ENCODE measurements around the gene MYL5.

DNA sequence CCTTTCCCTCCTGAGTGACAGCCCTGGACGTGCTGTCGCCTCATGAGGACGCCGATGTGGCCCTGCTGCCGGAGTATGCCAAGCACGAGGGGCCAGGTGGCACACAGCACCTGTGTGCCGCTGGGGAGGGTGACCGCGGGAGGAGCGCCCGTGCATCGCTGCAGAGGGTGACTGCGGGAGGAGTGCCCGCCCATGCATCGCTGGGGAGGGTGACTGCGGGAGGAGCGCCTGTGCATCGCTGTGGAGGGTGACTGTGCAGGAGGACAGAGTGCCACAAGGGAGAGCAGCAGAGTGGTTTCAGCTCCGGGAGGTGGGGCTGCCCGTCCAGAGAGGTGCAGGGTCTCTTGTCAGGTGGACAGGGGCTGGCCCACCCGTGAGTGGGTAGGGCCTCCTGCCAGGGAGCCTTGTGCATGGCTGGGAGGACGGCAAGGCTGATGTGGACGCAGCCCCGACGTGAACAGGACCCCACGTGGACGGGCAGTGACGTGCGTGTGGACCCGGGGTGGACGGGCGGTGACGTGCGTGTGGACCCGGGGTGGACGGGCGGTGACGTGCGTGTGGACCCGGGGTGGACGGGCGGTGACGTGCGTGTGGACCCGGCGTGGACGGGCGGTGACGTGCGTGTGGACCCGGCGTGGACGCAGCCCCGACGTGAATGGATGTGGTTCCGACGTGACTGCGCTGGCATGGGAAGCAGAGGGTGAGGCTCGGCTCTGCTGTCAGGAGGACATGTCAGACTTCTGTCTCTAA, 45.9 kb downstream of the MYL5 start:
- TF ChIP-seq CTCF (IDR thresholded peaks at IDR 0.05) (no peak), POLR2A (IDR thresholded peaks at IDR 0.05) (no peak)

All from breast epithelium (tissue), 3 donors.